K562 (cell line): Measurements from ENCODE around the gene TRIM34. TPM values are rescaled to one million over a fixed set of nuclear protein-coding genes. Genes with fewer than 3 reads are reported as not detected.

ENCODE experiments used
- ATF1 ChIP-seq, 2 experiments: fragments of 450-650 bp in 1 of 2; IDR thresholded peaks; 2 replicates each; pipeline ENCODE4 v1.6.1; 2016; ENCODE audit warnings: missing compliant biosample characterization in 1 of 2, missing genetic modification characterization in 1 of 2
- CBX3 ChIP-seq, 2 experiments: IDR thresholded peaks; 1 replicate in 1 of 2; 2 replicates in 1 of 2; pipeline ENCODE4 v1.6.1; 2012; ENCODE audit warnings: inconsistent platforms in 2 of 2, low read length in 2 of 2, borderline replicate concordance in 1 of 2, control low read depth in 1 of 2
- CTBP1 ChIP-seq: fragments of 450-650 bp; IDR thresholded peaks from 2 replicates; pipeline ENCODE4 v1.6.1; 2016; ENCODE audit warnings: borderline replicate concordance
- GABPA ChIP-seq: fragments of 200-800 bp; sonication (Bioruptor generic); conservative IDR thresholded peaks from 2 replicates; pipeline ENCODE4 v1.6.1; 2016; ENCODE audit warnings: low read depth, missing genetic modification characterization, missing compliant biosample characterization
- GATAD2B ChIP-seq: fragments of 450-650 bp; IDR thresholded peaks from 2 replicates; pipeline ENCODE4 v1.6.1; 2017; ENCODE audit warnings: mild to moderate bottlenecking, borderline replicate concordance
- L3MBTL2 ChIP-seq: fragments of 450-650 bp; IDR thresholded peaks from 2 replicates; pipeline ENCODE4 v1.6.1; 2016; ENCODE audit warnings: mild to moderate bottlenecking, moderate library complexity
- MAZ ChIP-seq, 2 experiments: fragments of 450-650 bp in 1 of 2; sonication (generic) in 1 of 2; formaldehyde crosslinking; IDR thresholded peaks in 1 of 2; conservative IDR thresholded peaks in 1 of 2; 2 replicates each; pipeline versions ENCODE4 v1.4.0 to v1.5.0; 2020; ENCODE audit warnings: mild to moderate bottlenecking in 1 of 2, missing genetic modification reagents in 1 of 2
- NFIC ChIP-seq: fragments of 450-650 bp; IDR thresholded peaks from 2 replicates; pipeline ENCODE4 v1.6.1; 2017; ENCODE audit warnings: mild to moderate bottlenecking, inconsistent platforms
- RAD21 ChIP-seq, 2 experiments: fragments of 250-450 bp in 1 of 2; fragments of 450-650 bp in 1 of 2; sonication (Bioruptor Pico) in 1 of 2; formaldehyde crosslinking in 1 of 2; IDR thresholded peaks in 1 of 2; conservative IDR thresholded peaks in 1 of 2; 2 replicates each; pipeline versions ENCODE4 v1.4.0 to v1.8.0; 2020 to 2022; ENCODE audit warnings: mild to moderate bottlenecking in 2 of 2, moderate library complexity in 1 of 2
- SMAD4 ChIP-seq: fragments of 250-450 bp; sonication (Bioruptor Pico); conservative IDR thresholded peaks from 2 replicates; pipeline ENCODE4 v1.8.0; 2021; ENCODE audit warnings: inconsistent platforms, mild to moderate bottlenecking, moderate library complexity
- TFAP4 ChIP-seq: sonication (generic); formaldehyde crosslinking; IDR thresholded peaks from 2 replicates; pipeline ENCODE4 v1.8.0; 2022; ENCODE audit warnings: missing genetic modification reagents, mild to moderate bottlenecking, moderate library complexity, borderline replicate concordance
- polyA plus RNA-seq, 8 experiments: library from polyadenylated mRNA; depleted of rRNA in 4 of 8; stranded (reverse) in 5 of 8; unstranded in 3 of 8; fragments of >200 nt; fragmentation: Nextera tagmentation in 2 of 8; fragmentation: Illumina TruSeq in 1 of 8; extraction: Ambion mirVana in 2 of 8; extraction: Trizol in 1 of 8; gene quantifications; 2 replicates each; pipeline versions ENCODE4 v1.2.1 to v1.2.3, GENCODE V29; 2011 to 2014; ENCODE audit warnings: inconsistent platforms in 1 of 8, missing spikeins in 1 of 8
- total RNA-seq, 7 experiments: library from RNA; depleted of rRNA in 6 of 7; stranded (reverse); fragments of >200 nt in 6 of 7; fragmentation: Illumina TruSeq in 2 of 7; extraction: Trizol in 2 of 7; gene quantifications; 2 replicates each; pipeline versions ENCODE4 v1.2.1 to v1.2.3, GENCODE V29; 2011 to 2021; ENCODE audit warnings: low replicate concordance in 1 of 7
- TF ChIP-seq, protein P1 (sequence below), 2 experiments: fragments of 450-650 bp; formaldehyde crosslinking in 1 of 2; IDR thresholded peaks; 2 replicates each; pipeline versions ENCODE4 v1.4.0 to v1.6.1; 2014 to 2020; ENCODE audit warnings: mild to moderate bottlenecking in 2 of 2, borderline replicate concordance in 1 of 2, low read depth in 1 of 2
- TF ChIP-seq, protein P2 (sequence below), 2 experiments: fragments of 450-650 bp; IDR thresholded peaks; 2 replicates each; pipeline ENCODE4 v1.6.1; 2018; ENCODE audit warnings: mild to moderate bottlenecking in 2 of 2, low read depth in 1 of 2; ENCODE audit not compliant: partially characterized antibody in 2 of 2

Gene TRIM34
- total and polyA plus RNA-seq, 9 of the 15 experiments (the other 6 are each of a cell fraction or from before 2014, with no cell fraction given) = 0.31 to 2.9 (median 1.3) TPM

DNA sequence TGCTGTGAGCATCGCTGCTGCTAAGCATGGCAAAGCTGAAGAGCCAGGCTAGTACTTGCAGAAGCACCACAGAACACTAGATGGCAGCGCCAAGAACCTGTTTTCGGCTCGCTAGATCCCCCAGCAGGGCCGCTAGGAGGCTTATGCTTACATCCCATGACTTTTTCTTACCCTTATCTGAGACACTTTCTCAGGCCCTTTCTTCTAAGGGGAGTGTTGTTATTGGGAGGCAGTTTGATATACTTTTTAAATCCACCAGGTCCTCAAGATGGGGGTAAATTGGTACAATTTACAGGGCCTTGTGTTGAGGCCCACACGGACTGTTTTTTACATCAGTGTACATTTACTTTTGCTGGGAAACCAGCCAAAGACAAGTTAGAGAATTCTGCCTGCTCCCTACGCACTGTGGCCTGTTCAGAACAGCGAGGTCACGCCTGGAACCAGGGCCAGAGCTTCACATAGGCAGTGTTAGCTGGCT lies 24.4 kb upstream of the TRIM34 start (continued):
- TF ChIP-seq, protein P1, sequence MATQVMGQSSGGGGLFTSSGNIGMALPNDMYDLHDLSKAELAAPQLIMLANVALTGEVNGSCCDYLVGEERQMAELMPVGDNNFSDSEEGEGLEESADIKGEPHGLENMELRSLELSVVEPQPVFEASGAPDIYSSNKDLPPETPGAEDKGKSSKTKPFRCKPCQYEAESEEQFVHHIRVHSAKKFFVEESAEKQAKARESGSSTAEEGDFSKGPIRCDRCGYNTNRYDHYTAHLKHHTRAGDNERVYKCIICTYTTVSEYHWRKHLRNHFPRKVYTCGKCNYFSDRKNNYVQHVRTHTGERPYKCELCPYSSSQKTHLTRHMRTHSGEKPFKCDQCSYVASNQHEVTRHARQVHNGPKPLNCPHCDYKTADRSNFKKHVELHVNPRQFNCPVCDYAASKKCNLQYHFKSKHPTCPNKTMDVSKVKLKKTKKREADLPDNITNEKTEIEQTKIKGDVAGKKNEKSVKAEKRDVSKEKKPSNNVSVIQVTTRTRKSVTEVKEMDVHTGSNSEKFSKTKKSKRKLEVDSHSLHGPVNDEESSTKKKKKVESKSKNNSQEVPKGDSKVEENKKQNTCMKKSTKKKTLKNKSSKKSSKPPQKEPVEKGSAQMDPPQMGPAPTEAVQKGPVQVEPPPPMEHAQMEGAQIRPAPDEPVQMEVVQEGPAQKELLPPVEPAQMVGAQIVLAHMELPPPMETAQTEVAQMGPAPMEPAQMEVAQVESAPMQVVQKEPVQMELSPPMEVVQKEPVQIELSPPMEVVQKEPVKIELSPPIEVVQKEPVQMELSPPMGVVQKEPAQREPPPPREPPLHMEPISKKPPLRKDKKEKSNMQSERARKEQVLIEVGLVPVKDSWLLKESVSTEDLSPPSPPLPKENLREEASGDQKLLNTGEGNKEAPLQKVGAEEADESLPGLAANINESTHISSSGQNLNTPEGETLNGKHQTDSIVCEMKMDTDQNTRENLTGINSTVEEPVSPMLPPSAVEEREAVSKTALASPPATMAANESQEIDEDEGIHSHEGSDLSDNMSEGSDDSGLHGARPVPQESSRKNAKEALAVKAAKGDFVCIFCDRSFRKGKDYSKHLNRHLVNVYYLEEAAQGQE (IDR thresholded peaks at IDR 0.05; ENCODE audit: borderline replicate concordance) = peak; percentile 64
- TF ChIP-seq, protein P1 (CRISPR knock-in tag; IDR thresholded peaks at IDR 0.05; ENCODE audit: low read depth) = no peak
- 0 out of 2 replicates have a peak, but pooled peaks have one; percentile 13 for TF ChIP-seq GATAD2B
- peak; percentile 57; the same call in 1 of the 2 replicates for TF ChIP-seq L3MBTL2
- TF ChIP-seq, protein P2, sequence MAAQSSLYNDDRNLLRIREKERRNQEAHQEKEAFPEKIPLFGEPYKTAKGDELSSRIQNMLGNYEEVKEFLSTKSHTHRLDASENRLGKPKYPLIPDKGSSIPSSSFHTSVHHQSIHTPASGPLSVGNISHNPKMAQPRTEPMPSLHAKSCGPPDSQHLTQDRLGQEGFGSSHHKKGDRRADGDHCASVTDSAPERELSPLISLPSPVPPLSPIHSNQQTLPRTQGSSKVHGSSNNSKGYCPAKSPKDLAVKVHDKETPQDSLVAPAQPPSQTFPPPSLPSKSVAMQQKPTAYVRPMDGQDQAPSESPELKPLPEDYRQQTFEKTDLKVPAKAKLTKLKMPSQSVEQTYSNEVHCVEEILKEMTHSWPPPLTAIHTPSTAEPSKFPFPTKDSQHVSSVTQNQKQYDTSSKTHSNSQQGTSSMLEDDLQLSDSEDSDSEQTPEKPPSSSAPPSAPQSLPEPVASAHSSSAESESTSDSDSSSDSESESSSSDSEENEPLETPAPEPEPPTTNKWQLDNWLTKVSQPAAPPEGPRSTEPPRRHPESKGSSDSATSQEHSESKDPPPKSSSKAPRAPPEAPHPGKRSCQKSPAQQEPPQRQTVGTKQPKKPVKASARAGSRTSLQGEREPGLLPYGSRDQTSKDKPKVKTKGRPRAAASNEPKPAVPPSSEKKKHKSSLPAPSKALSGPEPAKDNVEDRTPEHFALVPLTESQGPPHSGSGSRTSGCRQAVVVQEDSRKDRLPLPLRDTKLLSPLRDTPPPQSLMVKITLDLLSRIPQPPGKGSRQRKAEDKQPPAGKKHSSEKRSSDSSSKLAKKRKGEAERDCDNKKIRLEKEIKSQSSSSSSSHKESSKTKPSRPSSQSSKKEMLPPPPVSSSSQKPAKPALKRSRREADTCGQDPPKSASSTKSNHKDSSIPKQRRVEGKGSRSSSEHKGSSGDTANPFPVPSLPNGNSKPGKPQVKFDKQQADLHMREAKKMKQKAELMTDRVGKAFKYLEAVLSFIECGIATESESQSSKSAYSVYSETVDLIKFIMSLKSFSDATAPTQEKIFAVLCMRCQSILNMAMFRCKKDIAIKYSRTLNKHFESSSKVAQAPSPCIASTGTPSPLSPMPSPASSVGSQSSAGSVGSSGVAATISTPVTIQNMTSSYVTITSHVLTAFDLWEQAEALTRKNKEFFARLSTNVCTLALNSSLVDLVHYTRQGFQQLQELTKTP (IDR thresholded peaks at IDR 0.05; ENCODE audit: low read depth in 1 of 2, partially characterized antibody in 2 of 2) = peak in 1 of 2 experiments; percentile 32
- peak; percentile 29; the same call in 1 of the 2 replicates for TF ChIP-seq NFIC
- no peak for TF ChIP-seq ATF1 (CRISPR knock-in tag; IDR thresholded peaks at IDR 0.05)
- peak; percentile 74 for TF ChIP-seq ATF1 (tag; IDR thresholded peaks at IDR 0.05)
- TF ChIP-seq RAD21 (CRISPR knock-in tag; conservative IDR thresholded peaks at IDR 0.05 in 1 of 2, IDR thresholded peaks at IDR 0.05 in 1 of 2) = peak; percentile 65 to 86
- TF ChIP-seq CTBP1 = peak; percentile 32; the same call in 1 of the 2 replicates
- peak; percentile 39; the same call in 1 of the 2 replicates for TF ChIP-seq SMAD4 (CRISPR knock-in tag)
- TF ChIP-seq GABPA = 0 out of 2 replicates have a peak, but pooled peaks have one; percentile 28
- TF ChIP-seq TFAP4 (CRISPR knock-in tag) = peak; percentile 21; the same call in 1 of the 2 replicates
- TF ChIP-seq CBX3 (IDR thresholded peaks at IDR 0.05; ENCODE audit: borderline replicate concordance in 1 of 2, low read length in 2 of 2) = peak in 1 of 2 experiments; percentile 46; a peak in 1 of 3 replicates
- 0 out of 4 replicates have a peak, but pooled peaks of 1 of the 2 experiments have one; percentile 24 for TF ChIP-seq MAZ (CRISPR knock-in tag; conservative IDR thresholded peaks at IDR 0.05 in 1 of 2, IDR thresholded peaks at IDR 0.05 in 1 of 2)
